ENCODE measurements around the gene CA11. TPM values are rescaled to one million over a fixed set of nuclear protein-coding genes. Genes with fewer than 3 reads are reported as not detected.

Gene CA11
- total RNA-seq, 1 experiment from 2014 or later: 12.6 TPM

DNA sequence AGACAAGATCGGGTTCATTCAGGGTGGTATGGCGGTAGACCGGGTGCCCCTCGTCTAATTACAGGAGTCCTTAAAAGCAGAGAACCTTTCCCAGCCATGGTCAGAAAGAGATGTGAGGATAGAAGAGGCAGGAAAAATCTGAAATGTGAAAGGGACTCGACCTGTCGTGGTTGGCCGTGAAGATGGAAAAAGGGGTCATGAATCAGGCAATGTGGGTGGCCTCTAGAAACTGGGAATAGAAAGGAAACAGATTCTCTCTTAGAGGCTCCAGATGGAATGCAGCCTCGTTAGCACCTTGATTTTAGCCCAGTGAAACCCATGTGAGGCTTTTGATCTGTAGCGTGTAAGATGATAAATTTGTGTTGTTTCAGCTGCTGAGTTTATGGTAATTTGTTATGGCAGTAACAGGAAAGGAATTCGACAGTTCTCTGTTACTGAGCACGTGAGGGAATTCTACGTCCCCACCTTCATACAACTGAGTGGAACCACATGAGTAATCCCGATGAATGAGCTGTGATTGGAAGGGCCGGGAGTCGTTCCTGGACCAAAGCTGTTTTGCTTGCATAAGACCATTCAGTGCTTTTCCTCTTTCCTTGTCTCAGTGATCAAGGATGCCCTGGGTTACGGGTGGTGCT lies 11.0 kb upstream of the CA11 start:
- intact Hi-C loops (cut with micrococcal nuclease; ENCODE audit: unreplicated experiment) (no loop called here), in situ Hi-C loops (cut with HindIII; ENCODE audit: low pct_unique_long_range_greater_than_20kb, low sequenced_read_pairs) (no loop called here)
- Histone ChIP-seq H3K27me3 (ENCODE audit: control insufficient read depth, insufficient read depth, low read length) (no peaks in the 10 kb centered on the region), H3K4me1 (ENCODE audit: control insufficient read depth, insufficient read depth, low read length) (no peaks in the 10 kb centered on the region), H3K27ac (ENCODE audit: low read length) (no peak overlapping the region), H3K36me3 (ENCODE audit: control insufficient read depth, insufficient read depth, low read length) (no peaks in the 10 kb centered on the region), H3K4me3 (ENCODE audit: low read depth in 2 of 2, low read length in 2 of 2) (no peak overlapping the region), H3K9me3 (ENCODE audit: control insufficient read depth, insufficient read depth, low read depth, low read length) (no peaks in the 10 kb centered on the region)
- no TSS peak for BruUV-seq (replicated peaks)
- ATAC-seq (no peak), DNase-seq (ENCODE audit: low read depth, low spot score) (no peak)
- CTCF ChIA-PET: no interaction called here
- no peak for TF ChIP-seq TCF7L2 (IDR thresholded peaks at IDR 0.05; ENCODE audit: low read depth, low read length)
- TF ChIP-seq SIN3A (IDR thresholded peaks at IDR 0.05; ENCODE audit: borderline replicate concordance, insufficient read depth, low read depth, low read length): no peak
- no peak for TF ChIP-seq REST (IDR thresholded peaks at IDR 0.05; ENCODE audit: insufficient read depth in 1 of 2, low read depth in 2 of 2, low read length in 1 of 2)
- TF ChIP-seq POLR2AphosphoS5 (IDR thresholded peaks at IDR 0.05; ENCODE audit: low read depth, low read length): no peak
- no peak for TF ChIP-seq CTCF (IDR thresholded peaks at IDR 0.05)
- POLR2A ChIA-PET: interaction anchor here (0.5 kb wide), 1 partner anchor 688 kb away, joined by 13 read pairs; no protein-coding TSS in a partner anchor

- DNase-seq (ENCODE audit: low read depth, low spot score) (no peak), ATAC-seq (no peak)
- no TSS peak for BruUV-seq (replicated peaks)
- Histone ChIP-seq H3K4me3 (ENCODE audit: low read depth in 2 of 2, low read length in 2 of 2) (no peak overlapping the region), H3K4me1 (ENCODE audit: control insufficient read depth, insufficient read depth, low read length) (no peaks in the 10 kb centered on the region), H3K27me3 (ENCODE audit: control insufficient read depth, insufficient read depth, low read length) (no peaks in the 10 kb centered on the region), H3K9me3 (ENCODE audit: control insufficient read depth, insufficient read depth, low read depth, low read length) (no peaks in the 10 kb centered on the region), H3K27ac (ENCODE audit: low read length) (no peak overlapping the region), H3K36me3 (ENCODE audit: control insufficient read depth, insufficient read depth, low read length) (no peaks in the 10 kb centered on the region)
- ChIA-PET CTCF (no interaction called here), POLR2A (no interaction called here)
- TF ChIP-seq SIN3A (IDR thresholded peaks at IDR 0.05; ENCODE audit: borderline replicate concordance, insufficient read depth, low read depth, low read length): no peak
- TF ChIP-seq REST (IDR thresholded peaks at IDR 0.05; ENCODE audit: insufficient read depth in 1 of 2, low read depth in 2 of 2, low read length in 1 of 2): no peak
- no peak for TF ChIP-seq TCF7L2 (IDR thresholded peaks at IDR 0.05; ENCODE audit: low read depth, low read length)
- no peak for TF ChIP-seq CTCF (IDR thresholded peaks at IDR 0.05)
- no peak for TF ChIP-seq POLR2AphosphoS5 (IDR thresholded peaks at IDR 0.05; ENCODE audit: low read depth, low read length)
- intact Hi-C loops (cut with micrococcal nuclease; ENCODE audit: unreplicated experiment) (no loop called here), in situ Hi-C loops (cut with HindIII; ENCODE audit: low pct_unique_long_range_greater_than_20kb, low sequenced_read_pairs) (no loop called here)
Observed at GRCh38 chr19:48654299-48655059, 8.5 kb upstream of the CA11 start.
